ENCODE measurements around the gene FOXP1.

The FOXP1 gene

DNA sequence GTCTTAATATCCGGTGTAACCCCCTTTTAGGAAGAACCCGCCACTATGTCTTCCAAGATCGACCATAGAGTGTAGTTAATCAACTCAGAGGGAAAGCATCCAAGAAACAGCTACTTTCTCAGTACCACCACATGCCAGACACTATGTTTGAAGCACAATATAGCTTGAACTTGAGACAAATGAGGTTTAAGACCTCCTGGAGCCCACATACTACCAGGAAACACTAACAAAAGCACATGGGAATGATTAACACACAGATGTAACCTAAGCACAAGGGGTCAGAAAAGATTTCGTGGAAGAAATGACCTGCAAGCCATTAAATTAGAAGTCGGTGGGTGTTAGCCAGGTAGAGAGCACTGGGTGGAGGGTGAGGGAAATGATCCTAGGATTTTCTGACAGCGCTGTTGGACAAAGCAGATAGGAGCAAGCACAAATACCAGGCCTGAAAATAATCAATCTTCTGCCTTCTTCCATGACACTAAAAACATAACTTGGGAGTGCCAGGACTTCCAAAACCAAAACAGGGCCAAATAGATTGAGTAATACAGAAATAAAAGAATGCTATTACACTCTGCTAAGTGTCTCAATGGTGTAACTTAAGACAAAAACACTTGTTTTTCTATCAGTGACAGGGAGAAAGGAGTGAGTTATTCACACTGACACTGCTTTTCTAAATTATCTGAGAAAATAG, 213.7 kb downstream of the FOXP1 start:
- TF ChIP-seq, protein P1, sequence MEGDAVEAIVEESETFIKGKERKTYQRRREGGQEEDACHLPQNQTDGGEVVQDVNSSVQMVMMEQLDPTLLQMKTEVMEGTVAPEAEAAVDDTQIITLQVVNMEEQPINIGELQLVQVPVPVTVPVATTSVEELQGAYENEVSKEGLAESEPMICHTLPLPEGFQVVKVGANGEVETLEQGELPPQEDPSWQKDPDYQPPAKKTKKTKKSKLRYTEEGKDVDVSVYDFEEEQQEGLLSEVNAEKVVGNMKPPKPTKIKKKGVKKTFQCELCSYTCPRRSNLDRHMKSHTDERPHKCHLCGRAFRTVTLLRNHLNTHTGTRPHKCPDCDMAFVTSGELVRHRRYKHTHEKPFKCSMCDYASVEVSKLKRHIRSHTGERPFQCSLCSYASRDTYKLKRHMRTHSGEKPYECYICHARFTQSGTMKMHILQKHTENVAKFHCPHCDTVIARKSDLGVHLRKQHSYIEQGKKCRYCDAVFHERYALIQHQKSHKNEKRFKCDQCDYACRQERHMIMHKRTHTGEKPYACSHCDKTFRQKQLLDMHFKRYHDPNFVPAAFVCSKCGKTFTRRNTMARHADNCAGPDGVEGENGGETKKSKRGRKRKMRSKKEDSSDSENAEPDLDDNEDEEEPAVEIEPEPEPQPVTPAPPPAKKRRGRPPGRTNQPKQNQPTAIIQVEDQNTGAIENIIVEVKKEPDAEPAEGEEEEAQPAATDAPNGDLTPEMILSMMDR (IDR thresholded peaks at IDR 0.05; ENCODE audit: low read depth, low read length): no peak
- DNase-seq (ENCODE audit: low read depth in 2 of 2): peak; percentile 19 to 62
- no peak overlapping the region for H3K4me3 ChIP-seq (replicated peaks in 1 of 2; ENCODE audit: low read depth in 2 of 2, low read length in 2 of 2)

DNA sequence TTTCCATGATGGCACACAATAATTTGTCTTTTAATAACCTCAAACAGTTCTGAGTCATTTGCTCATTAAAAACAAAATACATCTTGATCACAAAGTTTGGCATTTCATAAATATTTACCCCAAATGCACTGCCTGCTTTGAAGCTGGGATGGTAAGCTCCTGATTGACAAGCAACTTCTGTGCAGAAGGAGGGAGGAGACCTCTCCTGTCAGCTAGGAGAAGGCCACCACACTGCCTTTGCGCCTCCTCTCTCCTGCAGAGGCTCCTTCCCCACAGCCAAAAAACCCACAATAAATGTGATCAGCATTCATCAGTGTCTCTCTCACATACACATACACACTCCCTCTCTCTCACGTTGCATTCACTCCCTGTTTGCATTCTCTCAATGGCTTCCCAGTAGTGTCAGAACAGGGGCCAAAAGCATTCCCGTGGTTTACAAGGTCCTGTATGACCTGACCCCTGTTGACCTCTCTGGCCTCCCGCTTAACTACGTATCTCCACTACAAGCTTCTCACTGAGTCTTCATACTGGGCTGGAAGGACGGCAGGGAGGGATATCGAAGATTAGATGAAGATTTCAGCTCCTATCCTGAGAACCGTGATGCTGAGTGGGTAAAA, 216.4 kb downstream of the FOXP1 start:
- DNase-seq (ENCODE audit: low read depth in 2 of 2): no peak
- H3K4me3 ChIP-seq (replicated peaks in 1 of 2; ENCODE audit: low read depth in 2 of 2, low read length in 2 of 2): no peak overlapping the region
- TF ChIP-seq, protein P1 (IDR thresholded peaks at IDR 0.05; ENCODE audit: low read depth, low read length): no peak

DNA sequence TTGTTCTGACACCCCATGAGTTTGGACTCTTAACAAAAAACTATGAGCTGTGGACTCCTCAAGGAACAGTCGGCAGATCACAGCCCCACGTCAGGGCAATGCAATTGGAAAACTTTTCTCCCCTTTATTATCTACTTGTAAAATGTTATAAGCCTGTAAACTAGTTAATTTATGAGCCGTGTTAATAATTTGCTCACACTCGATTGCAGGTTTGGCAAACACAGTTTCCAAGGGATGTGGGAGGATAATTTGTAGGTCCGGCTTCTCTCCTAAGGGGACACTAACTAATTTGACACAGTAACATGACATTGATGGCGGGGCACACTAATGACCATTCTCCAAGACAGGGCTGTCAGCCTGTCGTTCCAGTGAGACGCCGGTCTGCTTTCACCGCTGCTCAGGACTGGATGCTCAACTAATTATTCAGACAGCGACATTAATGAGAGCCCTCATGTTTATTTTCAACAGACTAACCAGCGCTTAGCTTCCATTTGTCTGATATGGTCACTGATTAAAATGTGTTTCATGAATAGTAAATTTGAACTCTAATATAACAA, 222.1 kb downstream of the FOXP1 start:
- DNase-seq (ENCODE audit: low read depth in 2 of 2): no peak
- TF ChIP-seq, protein P1 (IDR thresholded peaks at IDR 0.05; ENCODE audit: low read depth, low read length): no peak
- no peak overlapping the region for H3K4me3 ChIP-seq (replicated peaks in 1 of 2; ENCODE audit: low read depth in 2 of 2, low read length in 2 of 2)

DNA sequence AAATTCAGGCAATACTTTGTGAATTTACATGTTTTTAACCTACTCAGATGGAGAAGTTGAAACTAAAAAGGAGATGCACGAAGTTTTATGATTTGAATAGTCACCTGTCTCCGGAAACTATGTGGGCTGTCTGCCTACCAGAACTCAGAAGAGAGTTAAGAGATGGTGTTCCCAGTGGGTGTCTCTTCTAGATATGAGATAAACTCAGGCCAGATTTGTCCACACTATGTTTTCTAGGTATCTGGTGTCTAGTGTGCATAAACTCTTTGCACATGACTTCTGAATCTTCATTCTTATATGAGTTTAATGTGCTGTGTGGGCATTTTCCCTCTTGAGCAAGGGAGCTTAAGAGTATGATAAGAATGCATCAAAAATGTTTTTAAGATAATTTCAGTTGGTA, 222.8 kb downstream of the FOXP1 start:
- H3K4me3 ChIP-seq (replicated peaks in 1 of 2; ENCODE audit: low read depth in 2 of 2, low read length in 2 of 2): no peak overlapping the region
- TF ChIP-seq, protein P1 (IDR thresholded peaks at IDR 0.05; ENCODE audit: low read depth, low read length): no peak
- DNase-seq (ENCODE audit: low read depth in 2 of 2): no peak

DNA sequence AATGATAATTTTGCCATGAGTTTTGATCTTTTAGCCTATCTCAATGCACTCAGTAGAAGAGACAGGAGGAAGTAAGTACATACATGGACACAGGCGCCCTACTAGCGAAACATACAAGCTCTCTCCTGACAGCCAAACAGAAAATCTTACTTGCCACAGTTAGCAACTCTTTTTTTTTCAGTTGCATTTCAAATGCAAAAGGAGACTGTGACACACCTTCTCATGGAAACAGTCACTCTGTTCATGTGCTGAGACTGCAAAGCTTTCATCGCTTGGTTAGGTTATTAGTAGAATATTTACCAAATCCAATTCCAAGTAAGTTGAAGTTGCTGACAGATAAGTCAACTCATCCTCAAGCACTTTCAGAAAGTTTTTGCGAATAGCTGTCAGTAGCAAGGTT, 223.3 kb downstream of the FOXP1 start:
- no peak for DNase-seq (ENCODE audit: low read depth in 2 of 2)
- TF ChIP-seq, protein P1 (IDR thresholded peaks at IDR 0.05; ENCODE audit: low read depth, low read length): no peak
- no peak overlapping the region for H3K4me3 ChIP-seq (replicated peaks in 1 of 2; ENCODE audit: low read depth in 2 of 2, low read length in 2 of 2)

DNA sequence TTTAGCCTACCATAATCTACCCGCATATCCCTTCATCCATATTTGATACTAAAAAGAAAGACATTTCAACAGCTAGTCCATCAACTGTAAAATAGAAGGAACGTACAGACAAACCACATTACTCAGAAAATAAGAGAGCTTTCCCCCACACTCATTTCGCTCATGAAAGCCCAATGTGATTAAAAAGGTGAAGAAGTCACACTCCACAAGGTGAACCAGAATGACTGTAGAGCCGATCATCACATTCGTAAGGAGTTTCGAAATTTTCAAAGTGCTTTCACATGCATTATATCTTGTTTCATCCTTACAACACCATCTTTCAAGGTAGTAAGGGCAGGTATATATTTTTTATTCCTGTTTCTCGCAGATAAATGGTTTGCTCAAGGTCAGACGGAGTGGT, 225.3 kb downstream of the FOXP1 start:
- no peak for DNase-seq (ENCODE audit: low read depth in 2 of 2)
- H3K4me3 ChIP-seq (replicated peaks in 1 of 2; ENCODE audit: low read depth in 2 of 2, low read length in 2 of 2): no peak overlapping the region
- TF ChIP-seq, protein P1 (IDR thresholded peaks at IDR 0.05; ENCODE audit: low read depth, low read length): no peak

All from cardiac fibroblast (primary cell).